BLaER1 treated with 17β-estradiol and CSF1 and Interleukin-3, amounts not matched to agents 10 nM and 100 nM (cell line): ENCODE measurements around the gene TMEM220.

ENCODE experiments used
- H3K27ac ChIP-seq, 11 experiments: shearing (Covaris generic); formaldehyde crosslinking; 2 replicates each; pipeline ENCODE4 v1.8.1; 2022
- H3K27me3 ChIP-seq, 11 experiments: shearing (Covaris generic); formaldehyde crosslinking; 2 replicates each; pipeline ENCODE4 v1.8.1; 2022
- H3K36me3 ChIP-seq, 11 experiments: shearing (Covaris generic); formaldehyde crosslinking; 2 replicates each; pipeline ENCODE4 v1.8.1; 2022
- H3K4me1 ChIP-seq, 10 experiments: shearing (Covaris generic); formaldehyde crosslinking; 2 replicates each; pipeline ENCODE4 v1.8.1; 2022
- H3K4me2 ChIP-seq, 11 experiments: shearing (Covaris generic); formaldehyde crosslinking; 2 replicates each; pipeline ENCODE4 v1.8.1; 2022
- H3K4me3 ChIP-seq, 10 experiments: shearing (Covaris generic); formaldehyde crosslinking; 2 replicates each; pipeline ENCODE4 v1.8.1; 2022
- H3K9ac ChIP-seq, 11 experiments: shearing (Covaris generic); formaldehyde crosslinking; 2 replicates each; pipeline ENCODE4 v1.8.1; 2022
- H3K9me3 ChIP-seq, 11 experiments: shearing (Covaris generic); formaldehyde crosslinking; replicated peaks in 1 of 11; 2 replicates each; pipeline ENCODE4 v1.8.1; 2022
- H4K20me1 ChIP-seq, 11 experiments: shearing (Covaris generic); formaldehyde crosslinking; 2 replicates each; pipeline ENCODE4 v1.8.1; 2022
- Cebpa-rat ChIP-seq, 11 experiments: shearing (Covaris generic); IDR thresholded peaks; 2 replicates each; pipeline ENCODE4 v1.8.1; 2022

The TMEM220 gene

GRCh38 chr17:10729334-10730193 lies at the start of gene TMEM220:
Gene TMEM220, minus strand, starts transcription at chr17:10730023. Its CDS starts 172 bp downstream, at chr17:10729851.
- H3K4me1 ChIP-seq, result peaks cover 5 to 21% (median 17%) of the 10 kb centered on the region in 10 experiments; a peak in 16 of 20 replicates
- no peaks in the 10 kb centered on the region for H4K20me1 ChIP-seq
- no peaks in the 10 kb centered on the region for H3K9me3 ChIP-seq
- TF ChIP-seq Cebpa-rat (IDR thresholded peaks at IDR 0.05), result no peak
- peaks cover 0 to 10% (median 0%) of the 10 kb centered on the region in 11 experiments; a peak in 1 of 22 replicates for H3K36me3 ChIP-seq
- peak within 1 kb of the TSS; percentile 52 to 87 (median 83); a peak in 21 of 22 replicates for H3K27ac ChIP-seq
- H3K4me2 ChIP-seq, result peak within 1 kb of the TSS; percentile 75 to 91 (median 85)
- peak within 1 kb of the TSS; percentile 61 to 83 (median 74) for H3K4me3 ChIP-seq
- H3K9ac ChIP-seq, result peak within 1 kb of the TSS; percentile 71 to 89 (median 84)
- H3K27me3 ChIP-seq, result no peaks in the 10 kb centered on the region

- Histone ChIP-seq H3K4me3 (no peak overlapping the region), H3K4me2 (no peak overlapping the region), H3K27me3 (no peaks in the 10 kb centered on the region), H3K27ac (no peak overlapping the region), H3K4me1 (peaks cover 0 to 30% (median 6%) of the 10 kb centered on the region in 10 experiments; a peak in 9 of 20 replicates), H3K9ac (no peak overlapping the region), H4K20me1 (no peaks in the 10 kb centered on the region), H3K36me3 (no peaks in the 10 kb centered on the region), H3K9me3 (peaks cover 0 to 19% (median 8%) of the 10 kb centered on the region in 11 experiments; a peak in 9 of 22 replicates)
- TF ChIP-seq Cebpa-rat (IDR thresholded peaks at IDR 0.05), result no peak
These were observed 49.8 kb upstream of the TMEM220 start for GRCh38 chr17:10779609-10780008.

- Histone ChIP-seq H3K27ac (peak overlapping the region in 2 of 11 experiments; percentile 22 to 52; a peak in 2 of 22 replicates), H3K9ac (no peak overlapping the region), H3K4me2 (peak overlapping the region in 5 of 11 experiments; percentile 37 to 64 (median 49); a peak in 10 of 22 replicates), H3K4me3 (no peak overlapping the region), H3K4me1 (peaks cover 11 to 42% (median 16%) of the 10 kb centered on the region in 10 experiments), H3K9me3 (peaks cover 0 to 13% (median 6%) of the 10 kb centered on the region in 11 experiments; a peak in 9 of 22 replicates), H4K20me1 (no peaks in the 10 kb centered on the region), H3K36me3 (no peaks in the 10 kb centered on the region), H3K27me3 (no peaks in the 10 kb centered on the region)
- no peak for TF ChIP-seq Cebpa-rat (IDR thresholded peaks at IDR 0.05)
These were observed 48.1 kb upstream of the TMEM220 start for GRCh38 chr17:10777890-10778289.

- no peak for TF ChIP-seq Cebpa-rat (IDR thresholded peaks at IDR 0.05)
These were observed 47.4 kb upstream of the TMEM220 start for GRCh38 chr17:10777131-10777807.

GRCh38 chr17:10776381-10776780 lies 46.6 kb upstream of the TMEM220 start:
- H3K27ac ChIP-seq, result no peak overlapping the region
- H3K9ac ChIP-seq, result no peak overlapping the region
- no peak for TF ChIP-seq Cebpa-rat (IDR thresholded peaks at IDR 0.05)
- H4K20me1 ChIP-seq, result no peaks in the 10 kb centered on the region
- H3K36me3 ChIP-seq, result no peaks in the 10 kb centered on the region
- H3K9me3 ChIP-seq, result peaks cover 8 to 20% (median 17%) of the 10 kb centered on the region in 11 experiments; a peak in 21 of 22 replicates
- peak overlapping the region in 4 of 11 experiments; percentile 12 to 64 (median 54); a peak in 5 of 22 replicates for H3K4me2 ChIP-seq
- peaks cover 16 to 49% (median 20%) of the 10 kb centered on the region in 10 experiments for H3K4me1 ChIP-seq
- H3K27me3 ChIP-seq, result no peaks in the 10 kb centered on the region
- H3K4me3 ChIP-seq, result no peak overlapping the region

More at GRCh38 chr17:10777131-10777807, 47.4 kb upstream of the TMEM220 start:
- Histone ChIP-seq H3K9ac (no peak overlapping the region), H3K27me3 (no peaks in the 10 kb centered on the region), H3K9me3 (peaks cover 1 to 12% (median 10%) of the 10 kb centered on the region in 11 experiments; a peak in 19 of 22 replicates), H3K4me1 (peaks cover 16 to 48% (median 20%) of the 10 kb centered on the region in 10 experiments), H3K27ac (peak overlapping the region in 2 of 11 experiments; percentile 22 to 52; a peak in 1 of 22 replicates), H3K36me3 (no peaks in the 10 kb centered on the region), H4K20me1 (no peaks in the 10 kb centered on the region), H3K4me3 (no peak overlapping the region), H3K4me2 (peak overlapping the region in 5 of 11 experiments; percentile 37 to 64 (median 49); a peak in 9 of 22 replicates)

- Histone ChIP-seq H3K9me3 (peaks cover 8 to 20% (median 17%) of the 10 kb centered on the region in 11 experiments; a peak in 21 of 22 replicates), H3K4me1 (peaks cover 16 to 49% (median 20%) of the 10 kb centered on the region in 10 experiments), H4K20me1 (no peaks in the 10 kb centered on the region), H3K4me2 (peak overlapping the region in 3 of 11 experiments; percentile 24 to 60 (median 49); a peak in 4 of 22 replicates), H3K27ac (no peak overlapping the region), H3K9ac (no peak overlapping the region), H3K36me3 (no peaks in the 10 kb centered on the region), H3K27me3 (no peaks in the 10 kb centered on the region), H3K4me3 (no peak overlapping the region)
- no peak for TF ChIP-seq Cebpa-rat (IDR thresholded peaks at IDR 0.05)
These were observed 46.0 kb upstream of the TMEM220 start for GRCh38 chr17:10775740-10776356.

- H3K27me3 ChIP-seq, result no peaks in the 10 kb centered on the region
- H3K36me3 ChIP-seq, result no peaks in the 10 kb centered on the region
- H3K4me1 ChIP-seq, result peaks cover 16 to 49% (median 20%) of the 10 kb centered on the region in 10 experiments
- no peaks in the 10 kb centered on the region for H4K20me1 ChIP-seq
- H3K9ac ChIP-seq, result no peak overlapping the region
- no peak for TF ChIP-seq Cebpa-rat (IDR thresholded peaks at IDR 0.05)
- no peak overlapping the region for H3K4me3 ChIP-seq
- H3K4me2 ChIP-seq, result no peak overlapping the region
- H3K9me3 ChIP-seq, result peaks cover 8 to 20% (median 17%) of the 10 kb centered on the region in 11 experiments; a peak in 21 of 22 replicates
- no peak overlapping the region for H3K27ac ChIP-seq
These were observed 45.2 kb upstream of the TMEM220 start for GRCh38 chr17:10775058-10775457.

- TF ChIP-seq Cebpa-rat (IDR thresholded peaks at IDR 0.05), result no peak
- peak overlapping the region; percentile 7 to 69 (median 50); a peak in 21 of 22 replicates for H3K4me2 ChIP-seq
- peak overlapping the region in 1 of 11 experiments; percentile 50; a peak in 1 of 22 replicates for H3K27ac ChIP-seq
- H3K9me3 ChIP-seq, result peaks cover 8 to 20% (median 17%) of the 10 kb centered on the region in 11 experiments; a peak in 21 of 22 replicates
- no peak overlapping the region for H3K4me3 ChIP-seq
- H3K27me3 ChIP-seq, result no peaks in the 10 kb centered on the region
- H4K20me1 ChIP-seq, result no peaks in the 10 kb centered on the region
- 0 out of 22 replicates have a peak overlapping the region, but pooled peaks of 1 of the 11 experiments have one; percentile 25 for H3K9ac ChIP-seq
- peaks cover 16 to 44% (median 22%) of the 10 kb centered on the region in 10 experiments for H3K4me1 ChIP-seq
- no peaks in the 10 kb centered on the region for H3K36me3 ChIP-seq
These were observed 43.6 kb upstream of the TMEM220 start for GRCh38 chr17:10773391-10773790.
